22Rv1 (cell line): Measurements from ENCODE around the gene ANKRD28.

Source experiments
- ZFX ChIP-seq: fragments of 450-650 bp; IDR thresholded peaks from 2 replicates; pipeline ENCODE4 v1.6.1; 2017; ENCODE audit warnings: antibody characterized with exemption, borderline replicate concordance
- TF ChIP-seq, protein P1 (sequence below): fragments of 450-650 bp; IDR thresholded peaks from 2 replicates; pipeline ENCODE4 v1.5.1; 2017; ENCODE audit warnings: mild to moderate bottlenecking

DNA sequence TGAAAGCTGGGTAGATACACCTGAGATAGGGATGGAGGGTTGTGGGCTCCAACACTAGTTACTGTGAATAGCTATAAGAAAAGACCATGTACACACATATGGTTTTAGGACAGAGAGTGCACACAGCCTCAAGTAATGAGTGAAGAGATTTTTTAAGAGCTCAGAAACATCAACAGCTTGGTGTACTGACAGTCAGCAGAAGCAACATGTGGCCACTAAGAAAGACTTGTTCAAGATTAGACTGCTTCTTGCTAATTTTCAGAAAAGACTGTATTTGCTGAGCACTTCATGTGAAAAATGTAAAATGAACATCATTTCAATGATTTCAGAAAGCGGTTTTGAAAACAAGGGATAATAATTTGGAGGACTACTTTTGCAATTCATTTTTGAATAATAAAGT is 10.3 kb downstream of the ANKRD28 start:
- TF ChIP-seq, protein P1, sequence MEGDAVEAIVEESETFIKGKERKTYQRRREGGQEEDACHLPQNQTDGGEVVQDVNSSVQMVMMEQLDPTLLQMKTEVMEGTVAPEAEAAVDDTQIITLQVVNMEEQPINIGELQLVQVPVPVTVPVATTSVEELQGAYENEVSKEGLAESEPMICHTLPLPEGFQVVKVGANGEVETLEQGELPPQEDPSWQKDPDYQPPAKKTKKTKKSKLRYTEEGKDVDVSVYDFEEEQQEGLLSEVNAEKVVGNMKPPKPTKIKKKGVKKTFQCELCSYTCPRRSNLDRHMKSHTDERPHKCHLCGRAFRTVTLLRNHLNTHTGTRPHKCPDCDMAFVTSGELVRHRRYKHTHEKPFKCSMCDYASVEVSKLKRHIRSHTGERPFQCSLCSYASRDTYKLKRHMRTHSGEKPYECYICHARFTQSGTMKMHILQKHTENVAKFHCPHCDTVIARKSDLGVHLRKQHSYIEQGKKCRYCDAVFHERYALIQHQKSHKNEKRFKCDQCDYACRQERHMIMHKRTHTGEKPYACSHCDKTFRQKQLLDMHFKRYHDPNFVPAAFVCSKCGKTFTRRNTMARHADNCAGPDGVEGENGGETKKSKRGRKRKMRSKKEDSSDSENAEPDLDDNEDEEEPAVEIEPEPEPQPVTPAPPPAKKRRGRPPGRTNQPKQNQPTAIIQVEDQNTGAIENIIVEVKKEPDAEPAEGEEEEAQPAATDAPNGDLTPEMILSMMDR: no peak
- no peak for TF ChIP-seq ZFX
